Measurements from ENCODE around the gene CHST6.

- TF ChIP-seq, protein P1, sequence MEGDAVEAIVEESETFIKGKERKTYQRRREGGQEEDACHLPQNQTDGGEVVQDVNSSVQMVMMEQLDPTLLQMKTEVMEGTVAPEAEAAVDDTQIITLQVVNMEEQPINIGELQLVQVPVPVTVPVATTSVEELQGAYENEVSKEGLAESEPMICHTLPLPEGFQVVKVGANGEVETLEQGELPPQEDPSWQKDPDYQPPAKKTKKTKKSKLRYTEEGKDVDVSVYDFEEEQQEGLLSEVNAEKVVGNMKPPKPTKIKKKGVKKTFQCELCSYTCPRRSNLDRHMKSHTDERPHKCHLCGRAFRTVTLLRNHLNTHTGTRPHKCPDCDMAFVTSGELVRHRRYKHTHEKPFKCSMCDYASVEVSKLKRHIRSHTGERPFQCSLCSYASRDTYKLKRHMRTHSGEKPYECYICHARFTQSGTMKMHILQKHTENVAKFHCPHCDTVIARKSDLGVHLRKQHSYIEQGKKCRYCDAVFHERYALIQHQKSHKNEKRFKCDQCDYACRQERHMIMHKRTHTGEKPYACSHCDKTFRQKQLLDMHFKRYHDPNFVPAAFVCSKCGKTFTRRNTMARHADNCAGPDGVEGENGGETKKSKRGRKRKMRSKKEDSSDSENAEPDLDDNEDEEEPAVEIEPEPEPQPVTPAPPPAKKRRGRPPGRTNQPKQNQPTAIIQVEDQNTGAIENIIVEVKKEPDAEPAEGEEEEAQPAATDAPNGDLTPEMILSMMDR (conservative IDR thresholded peaks at IDR 0.05; ENCODE audit: low read depth, low read length): no peak
- TF ChIP-seq EZH2 (IDR thresholded peaks at IDR 0.05; ENCODE audit: low read length, unreplicated experiment) (no peak), EZH2phosphoT487 (IDR thresholded peaks at IDR 0.05; ENCODE audit: borderline replicate concordance, low read length) (no peak)
Observed at GRCh38 chr16:75534560-75535205, 39.4 kb upstream of the CHST6 start.
